NCI-H2196 (cell line): ENCODE measurements around the gene CNGA3.

ENCODE experiments used
- DNase-seq: peaks from one replicate; lab custom pipeline; 2025; ENCODE audit not compliant: unreplicated experiment; lab: John Stamatoyannopoulos, UW

Gene CNGA3

DNA sequence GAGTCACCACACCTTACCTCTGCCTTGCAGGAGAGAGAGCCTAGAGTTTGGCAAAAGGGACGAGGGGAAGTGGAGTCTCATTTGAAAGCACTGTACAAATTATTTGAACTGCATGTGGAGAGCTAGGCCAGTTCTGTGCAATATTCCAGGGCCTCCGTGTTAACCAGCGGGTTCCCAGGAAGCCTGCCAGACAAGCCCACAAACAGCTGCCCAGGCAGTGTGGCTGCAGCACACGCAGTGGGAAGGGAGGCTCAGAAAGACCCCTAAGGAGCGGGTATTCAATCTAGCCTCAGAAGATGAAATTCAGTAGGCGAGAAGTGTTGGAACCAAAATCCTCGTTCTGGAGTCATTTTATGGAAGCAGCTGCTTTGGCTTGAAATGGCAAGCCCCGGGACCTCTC lies 30.7 kb downstream of the CNGA3 start:
- no peak for DNase-seq

DNA sequence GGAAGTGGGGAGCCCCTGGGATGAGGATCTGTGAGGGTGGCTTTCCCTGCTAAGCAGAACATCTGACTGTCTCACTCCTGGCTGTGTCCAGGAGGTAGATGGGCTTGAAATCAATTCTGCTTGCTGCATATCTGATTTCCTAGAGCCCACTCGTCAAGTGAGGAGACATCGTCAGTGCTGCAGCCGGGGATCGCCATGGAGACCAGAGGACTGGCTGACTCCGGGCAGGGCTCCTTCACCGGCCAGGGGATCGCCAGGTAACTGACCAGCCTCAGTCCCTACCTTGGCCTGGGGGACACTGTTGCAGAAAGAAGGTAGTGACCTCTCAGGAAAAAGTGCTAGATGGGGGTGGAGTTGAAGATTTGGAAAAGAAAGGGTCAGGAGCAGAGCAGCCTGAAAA lies 31.3 kb downstream of the CNGA3 start:
- DNase-seq: no peak

DNA sequence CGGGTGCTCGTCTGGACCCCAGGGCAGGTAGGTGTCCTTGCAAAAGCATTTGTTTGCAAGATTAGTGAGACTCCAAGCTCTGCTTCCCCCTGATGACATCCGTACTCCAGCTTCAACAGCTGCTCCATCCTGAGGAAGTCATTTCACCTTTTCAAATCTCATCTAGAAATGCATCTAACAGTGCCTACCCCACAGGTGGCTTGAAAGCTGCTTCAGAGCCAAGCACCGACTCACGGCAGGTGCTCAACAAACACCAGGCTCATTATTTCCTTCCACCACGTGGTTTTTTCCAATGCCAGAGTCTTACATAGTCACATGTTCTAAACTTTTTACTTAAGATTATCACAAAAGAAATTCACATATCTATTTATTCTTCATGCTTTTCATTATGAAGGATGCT lies 31.9 kb downstream of the CNGA3 start:
- DNase-seq: peak; percentile 42

DNA sequence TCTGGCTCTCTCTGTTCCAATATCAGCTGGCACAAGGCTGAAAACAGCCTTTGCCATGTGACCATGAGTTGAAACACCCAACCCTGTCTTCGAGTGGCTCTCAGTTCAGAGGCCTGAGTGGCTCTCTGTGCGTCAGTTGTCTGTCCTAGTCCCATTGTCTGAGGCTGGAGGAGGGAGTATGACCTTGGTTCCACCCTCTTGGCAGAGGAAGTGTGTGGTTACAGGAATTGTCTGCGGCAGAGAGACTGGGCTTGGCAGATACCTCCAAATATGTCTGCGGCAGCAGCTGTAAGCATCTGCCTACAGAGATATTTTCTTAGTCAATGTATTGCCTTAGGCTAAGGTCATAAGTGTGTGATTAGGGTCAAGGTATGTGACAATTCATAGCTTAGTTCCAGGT lies 32.6 kb downstream of the CNGA3 start:
- peak; percentile 95 for DNase-seq

DNA sequence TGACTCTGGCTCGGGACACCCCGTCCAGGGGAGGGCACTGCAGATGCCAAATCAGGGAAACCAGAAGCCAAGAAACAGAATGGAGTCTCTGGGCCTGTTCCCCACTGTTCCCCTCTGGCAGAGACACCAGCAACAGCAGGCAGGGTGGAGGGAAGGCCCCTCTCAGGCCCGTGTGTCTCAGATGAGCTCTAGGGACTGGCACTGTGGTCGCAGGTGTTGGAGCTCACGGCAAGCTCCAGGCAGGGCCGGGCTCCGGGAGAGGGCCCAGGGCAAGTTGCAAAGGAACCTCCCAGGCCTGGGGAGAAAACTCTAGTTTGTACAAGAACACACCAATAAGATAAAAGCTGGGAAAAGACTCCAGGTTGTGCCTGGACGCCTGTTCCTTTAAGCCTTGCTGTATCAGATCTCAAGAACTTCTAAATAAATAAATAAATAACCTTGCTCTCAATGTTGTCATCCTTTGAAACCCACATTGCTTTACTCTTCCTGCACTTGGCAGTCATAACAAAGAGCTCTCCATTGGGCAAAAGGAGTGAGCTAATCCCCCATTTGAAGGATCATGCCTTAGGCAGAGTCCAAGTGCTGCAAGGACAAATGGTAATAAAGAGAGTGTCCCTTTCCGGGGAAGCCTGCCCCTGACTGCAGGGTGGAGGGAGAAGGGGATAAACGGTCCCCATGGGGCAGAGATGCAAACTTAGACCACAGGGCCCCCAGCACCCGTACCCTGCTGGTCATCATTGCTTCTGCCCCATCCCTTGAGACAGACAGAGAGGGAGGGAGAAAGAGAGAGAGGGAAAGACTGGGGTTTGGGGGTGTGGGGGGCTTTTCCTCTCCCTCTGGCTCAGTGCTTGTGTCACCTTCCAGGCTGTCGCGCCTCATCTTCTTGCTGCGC lies 33.3 kb downstream of the CNGA3 start:
- DNase-seq: peak; percentile 23

DNA sequence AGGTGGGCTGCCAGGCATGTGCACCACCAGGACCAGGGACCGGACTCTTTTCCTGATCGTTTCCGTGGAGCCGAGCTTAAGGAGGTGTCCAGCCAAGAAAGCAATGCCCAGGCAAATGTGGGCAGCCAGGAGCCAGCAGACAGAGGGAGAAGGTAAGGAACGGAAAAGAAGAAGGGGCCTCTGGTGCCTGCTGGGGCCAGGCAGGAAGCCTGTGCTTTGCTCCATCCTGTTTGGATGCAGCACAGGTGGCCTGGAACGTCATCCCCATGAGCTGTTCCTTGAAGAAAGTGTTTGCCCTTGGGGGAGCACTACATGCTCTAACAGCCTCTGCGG lies 33.9 kb downstream of the CNGA3 start:
- DNase-seq: no peak

DNA sequence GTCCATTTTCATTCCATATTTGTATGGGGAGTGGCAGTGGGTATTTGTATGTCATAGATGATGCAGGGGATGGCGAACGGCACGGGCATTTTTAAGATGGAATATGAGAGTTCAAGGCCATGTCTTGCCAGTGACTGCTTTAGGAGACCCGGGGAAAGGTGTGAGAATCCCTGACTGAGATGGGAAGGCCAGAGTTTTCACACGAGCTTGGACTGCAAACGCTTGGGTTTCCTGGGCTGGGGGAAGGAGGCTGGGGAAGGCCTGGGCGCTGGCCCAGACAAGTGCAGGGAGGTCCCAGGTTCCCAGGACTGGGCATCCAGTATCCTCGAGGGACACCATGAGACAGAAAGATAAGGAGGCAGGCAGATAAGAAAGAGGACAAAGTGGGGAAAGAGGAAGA lies 35.2 kb downstream of the CNGA3 start:
- no peak for DNase-seq

DNA sequence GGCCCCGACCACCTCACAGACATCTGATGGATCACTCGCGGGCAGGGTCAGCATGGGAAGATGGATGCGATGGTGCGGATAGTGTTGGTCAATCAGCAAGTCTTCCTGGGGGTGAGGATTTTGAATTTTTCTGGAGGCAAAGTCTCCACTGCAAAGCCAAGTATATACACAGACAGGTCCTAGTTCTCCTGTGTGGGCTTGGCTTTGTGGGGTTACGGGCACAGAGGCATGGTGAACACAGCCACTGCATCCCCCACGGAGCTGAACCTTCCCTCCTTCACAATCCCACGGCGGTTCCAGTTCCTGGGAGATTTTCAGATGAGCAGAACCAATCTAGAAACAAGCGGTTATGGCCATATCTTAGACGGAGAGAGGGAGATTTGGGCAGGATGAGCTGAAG lies 35.8 kb downstream of the CNGA3 start:
- DNase-seq: no peak

DNA sequence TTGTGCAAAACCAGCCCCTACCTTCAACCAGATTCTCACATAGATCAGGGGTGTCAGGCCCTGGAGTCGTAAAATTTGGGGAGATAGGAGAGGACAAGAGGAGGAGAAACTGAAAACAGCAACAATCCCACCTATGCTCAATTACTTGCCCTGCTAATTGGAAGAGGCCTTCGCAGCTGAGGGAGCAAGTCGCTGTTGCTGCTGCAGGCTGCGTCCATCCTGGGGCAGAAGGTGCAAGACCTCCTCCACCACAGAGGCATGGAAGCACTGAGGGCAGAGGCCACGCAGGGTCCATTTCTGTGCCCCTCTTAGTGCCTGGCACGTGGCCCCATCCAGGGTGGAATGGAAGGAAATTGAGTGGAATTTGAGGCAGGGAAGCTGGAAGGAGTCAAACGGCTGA lies 36.5 kb downstream of the CNGA3 start:
- no peak for DNase-seq

DNA sequence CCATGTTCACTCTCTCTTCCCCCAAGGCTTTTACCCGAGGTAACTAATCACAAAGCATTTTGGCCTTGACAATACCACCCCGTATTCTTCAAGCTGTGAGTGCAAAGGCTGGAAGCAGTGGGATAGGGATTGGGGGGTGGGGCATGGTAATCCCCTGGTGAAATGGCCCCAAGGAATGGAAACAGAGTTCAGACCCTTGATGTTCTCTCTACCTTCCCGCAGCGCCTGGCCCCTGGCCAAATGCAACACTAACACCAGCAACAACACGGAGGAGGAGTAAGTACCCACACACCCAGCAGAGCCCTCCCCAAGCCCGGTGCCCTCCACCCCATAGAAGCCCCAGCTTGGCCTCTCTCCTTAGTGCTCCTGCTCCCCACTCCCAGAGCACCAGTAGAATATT lies 36.9 kb downstream of the CNGA3 start:
- no peak for DNase-seq

DNA sequence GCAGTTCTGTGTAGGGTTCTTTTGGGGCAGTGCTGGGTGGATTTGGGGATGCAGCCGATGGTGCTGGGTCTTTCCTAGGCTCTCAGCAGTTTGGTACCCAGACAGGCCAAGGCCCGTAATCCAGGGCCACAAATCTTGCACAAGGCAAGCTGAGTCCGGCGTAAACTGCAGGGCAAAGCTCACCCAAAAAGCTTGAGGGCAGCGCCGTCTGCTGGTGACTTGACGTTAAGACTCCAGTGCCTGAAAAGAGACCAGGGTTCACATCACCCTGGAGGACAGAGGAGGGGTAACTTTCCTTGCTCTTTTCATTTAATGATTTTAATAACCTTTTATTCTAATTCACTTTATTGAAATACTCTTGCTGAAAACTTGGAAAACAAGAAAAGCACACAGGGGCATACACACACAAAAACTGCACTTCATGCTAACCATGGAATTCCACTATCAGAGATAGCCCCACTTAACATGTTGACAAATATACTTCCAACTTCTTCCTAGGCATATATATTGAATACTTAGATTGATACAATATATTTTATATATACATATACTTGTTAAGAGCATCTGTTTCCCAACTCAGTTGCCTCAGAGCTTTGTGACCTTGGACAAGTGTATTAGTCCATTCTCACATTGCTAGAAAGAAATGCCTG lies 38.9 kb downstream of the CNGA3 start:
- peak; percentile 87 for DNase-seq

DNA sequence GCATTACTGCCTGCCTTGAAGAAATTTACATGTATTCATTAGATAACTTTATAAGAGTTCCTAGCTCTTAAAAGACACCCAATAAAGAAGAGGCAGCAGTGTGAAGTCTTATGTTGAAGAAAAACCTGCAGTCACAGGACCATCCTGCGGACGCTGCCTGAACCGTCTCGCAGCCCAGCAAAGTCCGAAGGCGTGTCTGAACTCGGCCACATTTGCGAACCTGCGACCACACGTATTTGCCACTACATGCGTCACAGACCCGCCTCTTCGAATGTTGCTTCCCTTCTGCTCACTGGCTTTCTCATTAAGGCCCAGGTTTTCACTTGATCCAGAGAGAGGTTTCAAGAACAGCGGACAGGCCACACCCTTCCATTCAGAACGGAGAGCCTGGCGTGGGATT lies 41.2 kb downstream of the CNGA3 start:
- DNase-seq: no peak

DNA sequence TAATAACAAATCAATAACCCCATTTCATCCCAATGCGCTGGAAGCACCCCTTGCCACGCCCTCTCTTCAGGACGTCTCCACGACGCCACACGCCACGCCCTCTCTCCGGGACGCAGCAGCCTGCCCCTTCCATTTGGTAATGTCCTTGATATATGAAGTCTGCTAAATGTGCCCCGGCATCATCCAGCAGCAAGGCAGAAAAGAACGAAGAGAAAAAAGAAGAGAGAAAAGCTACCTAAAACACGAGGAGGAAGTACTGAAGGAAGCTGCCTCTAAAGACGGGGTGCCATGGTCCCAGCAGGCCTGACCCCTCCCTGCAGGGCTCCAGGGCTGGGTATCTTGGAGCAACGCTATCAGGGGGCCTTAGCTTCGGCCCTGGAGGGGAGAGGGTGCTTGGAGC lies 41.8 kb downstream of the CNGA3 start:
- DNase-seq: no peak

DNA sequence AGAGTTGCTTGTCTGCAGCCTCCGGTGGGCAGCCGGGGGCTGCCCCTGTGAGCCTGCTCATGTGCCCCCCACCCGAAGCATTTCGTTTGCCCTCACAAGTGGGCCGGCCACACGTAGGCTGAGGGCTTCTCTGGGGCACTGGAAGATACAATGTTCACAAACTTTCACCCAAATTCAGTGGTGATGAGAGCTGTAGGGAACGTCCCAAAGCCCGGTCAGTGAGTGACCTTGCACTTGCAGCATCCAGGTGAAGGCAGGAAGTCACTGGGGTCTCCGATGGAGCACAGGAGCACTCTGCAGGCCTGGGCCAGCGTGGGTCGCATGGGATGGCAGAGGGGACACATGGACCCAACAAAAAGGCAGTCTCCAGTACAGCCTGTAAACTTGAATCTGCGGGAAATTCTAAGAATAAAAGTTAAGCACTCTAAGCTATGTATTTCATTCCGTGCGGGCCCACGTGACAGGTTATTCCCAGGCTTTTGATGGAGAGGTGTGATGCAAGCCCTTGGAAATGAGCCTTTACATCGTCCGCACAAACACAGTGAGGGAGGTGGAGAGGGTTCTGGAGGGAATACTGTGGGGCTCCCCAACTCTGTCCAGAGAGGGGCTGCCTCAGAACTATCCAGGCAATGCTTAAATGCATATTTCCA lies 42.5 kb downstream of the CNGA3 start:
- DNase-seq: no peak

DNA sequence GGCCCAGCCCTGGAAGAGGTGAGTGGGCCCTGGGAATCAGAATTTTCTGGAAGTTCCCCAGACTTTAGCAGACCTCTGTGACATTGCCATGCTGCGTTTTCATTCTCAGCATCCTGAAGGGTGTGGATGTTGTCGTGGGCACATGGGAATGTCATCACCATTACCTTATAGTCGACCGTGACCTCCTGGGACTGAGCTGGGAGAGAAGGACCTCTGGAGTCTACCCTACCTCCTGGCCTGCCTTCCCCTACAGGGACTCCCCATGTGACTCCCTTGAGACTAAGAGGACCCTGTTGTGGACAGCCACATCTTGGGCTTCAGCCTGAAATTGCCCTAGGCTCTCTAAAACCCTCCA lies 43.0 kb downstream of the CNGA3 start:
- DNase-seq: no peak

DNA sequence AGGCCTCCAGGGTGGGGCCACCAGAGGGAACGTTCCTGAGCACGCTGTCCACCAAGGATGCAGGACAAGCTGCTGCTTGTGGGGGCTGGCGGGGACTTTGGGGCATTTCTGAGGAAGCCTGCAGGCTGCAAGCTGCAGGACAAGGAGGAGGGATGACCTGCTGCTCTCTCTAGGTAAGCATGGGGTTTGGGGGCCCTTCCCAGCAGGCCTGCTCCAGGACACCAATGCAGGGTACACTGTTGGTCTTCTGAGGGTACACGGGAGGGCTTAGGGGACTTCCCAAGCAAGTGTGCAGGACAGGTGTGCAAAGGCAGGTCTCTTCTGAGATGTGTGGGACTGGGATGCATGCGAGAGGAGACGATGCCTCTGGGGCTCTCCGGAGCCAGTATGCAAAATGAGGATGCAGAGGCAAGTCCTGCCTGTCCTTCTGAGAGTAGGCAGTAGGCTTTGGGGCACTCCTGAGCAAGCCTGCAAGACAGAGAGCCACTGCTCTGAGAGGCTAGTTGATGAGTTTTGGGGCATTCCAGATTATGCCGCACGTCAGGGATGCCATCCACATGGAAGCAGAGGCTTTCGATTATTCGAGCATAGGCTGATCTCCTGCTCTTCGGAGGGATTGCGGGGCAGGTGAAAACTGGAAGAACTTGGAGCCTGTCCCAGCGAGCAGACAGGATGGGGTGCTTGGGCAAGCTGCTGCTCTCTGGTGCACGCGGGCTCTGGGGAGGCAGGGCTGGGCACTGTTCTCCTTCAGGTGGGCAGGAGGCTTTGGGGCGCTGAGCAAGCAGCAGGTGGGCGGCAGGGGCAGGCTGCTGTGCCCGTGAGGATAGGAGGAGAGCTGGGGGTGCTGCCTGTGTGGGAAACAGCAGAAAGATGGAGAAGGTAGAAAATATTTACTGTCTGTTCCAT lies 44.6 kb downstream of the CNGA3 start:
- DNase-seq: no peak

DNA sequence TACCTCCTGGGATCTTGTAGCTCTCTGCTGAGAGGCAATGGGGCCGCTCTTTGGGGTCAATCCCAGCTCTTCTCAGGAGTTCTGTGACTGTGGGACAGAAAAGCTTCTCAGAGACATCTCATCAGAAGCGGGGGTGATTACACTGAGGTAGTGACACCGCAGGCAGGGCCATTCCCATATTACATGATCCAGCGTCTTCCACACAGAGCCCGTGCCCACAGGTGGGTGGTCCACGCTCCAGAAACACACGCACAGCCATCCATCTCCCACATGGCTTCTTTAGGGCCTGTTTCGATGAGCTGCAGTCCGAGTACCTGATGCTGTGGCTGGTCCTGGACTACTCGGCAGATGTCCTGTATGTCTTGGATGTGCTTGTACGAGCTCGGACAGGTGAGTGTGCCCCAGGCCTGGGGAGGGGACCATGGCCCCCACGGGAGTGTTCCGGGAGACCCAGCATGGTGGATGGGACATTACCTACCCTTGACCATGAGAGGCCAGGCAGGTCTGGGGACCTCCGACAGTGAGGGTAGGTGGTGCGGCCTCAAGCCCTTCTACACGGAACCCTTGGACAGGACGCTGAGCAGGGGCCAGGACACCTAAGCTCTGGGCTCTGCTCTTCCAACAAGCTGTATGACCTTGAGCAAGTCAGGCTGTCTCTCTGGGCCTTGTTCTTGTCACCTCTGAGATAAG lies 45.5 kb downstream of the CNGA3 start:
- no peak for DNase-seq

DNA sequence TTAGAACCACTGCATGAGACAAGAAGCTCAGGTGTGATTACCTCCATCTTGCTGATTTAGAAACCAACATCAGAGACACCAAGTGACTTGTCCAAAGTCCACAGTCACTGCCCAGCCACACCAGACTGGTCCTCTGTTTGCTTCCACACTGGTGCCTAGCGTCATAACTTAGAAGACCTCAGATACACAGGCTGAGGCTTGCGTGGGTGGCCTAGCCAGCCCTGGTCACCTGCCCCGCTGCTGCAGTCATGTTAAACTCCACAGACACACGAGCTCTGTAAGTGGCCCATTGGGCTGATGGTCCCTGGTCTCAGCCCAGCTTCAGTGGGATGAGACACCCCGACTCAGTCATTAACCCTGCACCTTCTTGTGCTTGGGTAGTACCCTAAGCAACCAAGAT lies 47.1 kb downstream of the CNGA3 start:
- no peak for DNase-seq

DNA sequence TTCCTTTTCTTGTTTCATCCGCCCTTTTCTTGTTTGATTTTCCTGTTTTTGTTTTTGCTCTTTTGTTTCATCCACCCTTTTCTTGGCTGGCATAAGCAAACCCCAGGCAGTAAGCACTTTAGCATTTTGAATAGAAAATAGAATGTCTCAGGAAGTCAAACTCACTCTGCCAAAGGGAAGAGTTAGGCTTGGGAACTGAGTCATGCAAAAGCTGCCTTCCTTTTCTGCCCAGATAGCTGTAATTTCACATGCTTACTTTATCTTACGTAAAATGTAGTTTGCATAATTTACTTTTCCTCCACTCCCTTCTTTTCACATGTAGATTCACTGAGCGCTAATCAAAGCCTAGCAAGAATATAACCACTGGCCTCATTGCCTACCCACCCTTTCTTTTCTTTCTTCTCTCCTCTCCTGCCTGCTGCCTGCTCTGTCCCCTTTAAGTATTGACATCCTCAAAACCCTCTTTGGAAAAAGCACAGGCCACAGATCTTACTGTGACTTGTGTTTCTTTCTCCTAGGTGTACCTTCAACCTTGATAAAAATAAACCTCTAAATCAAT lies 48.4 kb downstream of the CNGA3 start:
- no peak for DNase-seq

DNA sequence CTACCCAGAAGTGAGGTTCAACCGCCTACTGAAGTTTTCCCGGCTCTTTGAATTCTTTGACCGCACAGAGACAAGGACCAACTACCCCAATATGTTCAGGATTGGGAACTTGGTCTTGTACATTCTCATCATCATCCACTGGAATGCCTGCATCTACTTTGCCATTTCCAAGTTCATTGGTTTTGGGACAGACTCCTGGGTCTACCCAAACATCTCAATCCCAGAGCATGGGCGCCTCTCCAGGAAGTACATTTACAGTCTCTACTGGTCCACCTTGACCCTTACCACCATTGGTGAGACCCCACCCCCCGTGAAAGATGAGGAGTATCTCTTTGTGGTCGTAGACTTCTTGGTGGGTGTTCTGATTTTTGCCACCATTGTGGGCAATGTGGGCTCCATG lies 49.7 kb downstream of the CNGA3 start:
- no peak for DNase-seq
